ENCODE results near the gene FAAH.

DNA sequence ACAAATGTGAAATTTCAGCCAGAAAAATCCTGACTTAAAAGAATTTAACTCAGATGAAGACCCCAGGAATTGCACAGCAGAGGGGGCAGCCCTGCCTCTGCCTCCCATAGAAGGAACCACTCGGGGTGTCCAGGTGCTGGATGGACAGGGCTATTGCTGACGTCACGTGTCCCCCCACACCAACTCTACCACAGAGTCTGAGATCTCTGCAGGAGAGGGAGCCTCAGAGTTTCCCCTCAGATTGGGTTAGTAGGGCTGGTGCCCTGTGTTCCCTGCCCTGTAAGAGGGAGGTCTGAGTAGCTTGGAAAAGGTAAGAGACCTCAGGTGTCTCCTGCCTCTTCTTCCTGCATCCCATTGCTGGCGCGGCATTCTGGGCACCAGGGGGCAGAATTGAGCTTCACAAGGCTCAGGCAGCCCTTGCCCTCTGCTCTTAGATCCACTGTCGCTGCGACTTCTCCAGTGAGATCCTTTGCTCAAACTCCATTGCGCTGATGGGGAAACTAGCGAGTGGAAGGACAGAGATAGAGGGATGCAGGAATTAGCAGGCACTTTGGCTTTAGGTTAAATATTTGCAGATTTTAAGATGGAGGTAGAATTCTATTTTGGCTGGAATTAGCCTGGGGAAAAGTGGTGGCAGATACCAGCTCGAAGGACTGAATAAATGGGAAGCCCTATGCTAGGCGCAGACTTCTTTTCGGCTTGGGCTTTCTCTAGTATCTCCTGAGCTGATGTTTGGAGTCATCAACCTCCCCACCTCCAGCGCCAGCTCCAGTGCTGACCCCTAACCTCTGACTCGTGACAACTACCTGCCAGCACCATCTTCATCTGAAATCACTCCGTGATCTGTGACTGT is 52.8 kb downstream of the FAAH start:
- no peak for TF ChIP-seq EP300 (IDR thresholded peaks at IDR 0.05; ENCODE audit: borderline replicate concordance)
- no peak for TF ChIP-seq TCF12 (IDR thresholded peaks at IDR 0.05; ENCODE audit: low read depth)
